Caco-2 (cell line): Measurements from ENCODE around the gene SLX4IP. TPM values are rescaled to one million over a fixed set of nuclear protein-coding genes. Genes with fewer than 3 reads are reported as not detected.
"Not testable (repeated sequence)": the region's sequence is repeated elsewhere in the genome, so short reads cannot be mapped to it uniquely, and the experiment has no call there.

Experiments used
- BruUV-seq: library from RNA; stranded (reverse); fragments of 400-500 nt; replicated peaks from 2 replicates; lab custom pipeline; 2021; lab: Mats Ljungman, UMichigan
- CTCF ChIA-PET: fragments of 300-600 bp; sonication (Branson Sonifier 250); formaldehyde crosslinking; loops from one replicate; lab custom pipeline; 2022; ENCODE audit warnings: antibody characterized with exemption; lab: Charles Lee
- POLR2A ChIA-PET: fragments of 300-600 bp; sonication (Branson Sonifier 250); formaldehyde crosslinking; loops from one replicate; lab custom pipeline; 2022; ENCODE audit warnings: antibody characterized with exemption; lab: Charles Lee
- DNase-seq, 2 experiments: peaks; one replicate each; pipeline versions ENCODE4 v3.0.0 to v3.0.0-alpha.2; 2020 to 2022
- H3K27me3 ChIP-seq: replicated peaks from 2 replicates; pipeline ENCODE4 v1.6.0; 2011; ENCODE audit warnings: low read length; ENCODE audit not compliant: control insufficient read depth, insufficient read depth
- H3K36me3 ChIP-seq: 2 replicates; pipeline ENCODE4 v1.5.1; 2011; ENCODE audit warnings: low read length; ENCODE audit not compliant: control insufficient read depth, insufficient read depth
- H3K4me1 ChIP-seq: fragments of 250-450 bp; sonication (Bioruptor Pico); 2 replicates; pipeline ENCODE4 v1.5.1; 2020; ENCODE audit warnings: mild to moderate bottlenecking
- H3K4me3 ChIP-seq: 2 replicates; pipeline ENCODE4 v1.5.1; 2011; ENCODE audit warnings: low read depth, mild to moderate bottlenecking, control low read depth, low read length
- H3K9me3 ChIP-seq: fragments of 250-450 bp; sonication (Bioruptor Pico); 2 replicates; pipeline ENCODE4 v1.5.1; 2020; ENCODE audit warnings: mild to moderate bottlenecking, moderate library complexity
- H3K27ac Mint-ChIP-seq: one replicate; pipeline ENCODE4 v1.8.0; 2022; ENCODE audit warnings: mixed read lengths; ENCODE audit not compliant: unreplicated experiment
- H3K27me3 Mint-ChIP-seq: one replicate; pipeline ENCODE4 v1.8.0; 2022; ENCODE audit warnings: mixed read lengths; ENCODE audit not compliant: insufficient read depth, unreplicated experiment
- H3K36me3 Mint-ChIP-seq: one replicate; pipeline ENCODE4 v1.8.0; 2022; ENCODE audit warnings: mild to moderate bottlenecking, mixed read lengths; ENCODE audit not compliant: insufficient read depth, unreplicated experiment
- H3K4me1 Mint-ChIP-seq: one replicate; pipeline ENCODE4 v1.8.0; 2022; ENCODE audit warnings: low read depth, mixed read lengths; ENCODE audit not compliant: unreplicated experiment
- H3K4me3 Mint-ChIP-seq: one replicate; pipeline ENCODE4 v1.8.0; 2022; ENCODE audit warnings: mild to moderate bottlenecking, moderate library complexity, mixed read lengths; ENCODE audit not compliant: unreplicated experiment
- H3K9me3 Mint-ChIP-seq: one replicate; pipeline ENCODE4 v1.8.0; 2022; ENCODE audit warnings: mixed read lengths; ENCODE audit not compliant: unreplicated experiment
- CTCF ChIP-seq, 2 experiments: fragments of 200-600 bp in 1 of 2; IDR thresholded peaks; 1 replicate in 1 of 2; 2 replicates in 1 of 2; pipeline versions ENCODE4 v1.5.1 to v1.8.0; 2011 to 2022; ENCODE audit warnings: antibody characterized with exemption in 1 of 2, control low read depth in 1 of 2, inconsistent platforms in 1 of 2, low read depth in 1 of 2, low read length in 1 of 2, mild to moderate bottlenecking in 1 of 2, moderate library complexity in 1 of 2; ENCODE audit not compliant: insufficient read depth in 1 of 2, severe bottlenecking in 1 of 2, unreplicated experiment in 1 of 2
- intact Hi-C: fragments of 100-400 bp; cut with micrococcal nuclease; formaldehyde crosslinking; loops from one replicate; pipeline ENCODE4 v1.10.0; 2022; ENCODE audit not compliant: unreplicated experiment
- total RNA-seq: library from RNA; stranded (reverse); gene quantifications from 2 replicates; pipeline ENCODE4 v1.2.3, GENCODE V29; 2022

SLX4IP gene
- total RNA-seq, 1 experiment from 2014 or later: 8.5 TPM

GRCh38 chr20:10609770-10610169, 174.7 kb downstream of the SLX4IP start:
- ChIA-PET CTCF (no interaction called here), POLR2A (no interaction called here)
- H3K36me3 ChIP-seq: no peaks in the 10 kb centered on the region; the same call in 1 of the 2 replicates
- H3K4me3 ChIP-seq: no peak overlapping the region
- DNase-seq: no peak
- no peaks in the 10 kb centered on the region for H3K27me3 ChIP-seq
- H3K36me3 Mint-ChIP-seq: peaks cover 5% of the 10 kb centered on the region
- no peaks in the 10 kb centered on the region for H3K27me3 Mint-ChIP-seq
- no peaks in the 10 kb centered on the region for H3K9me3 ChIP-seq
- intact Hi-C loops: no loop called here
- BruUV-seq: no TSS peak
- peak overlapping the region; percentile 70 for H3K27ac Mint-ChIP-seq
- peaks cover 3% of the 10 kb centered on the region; the same call in 1 of the 2 replicates for H3K4me1 ChIP-seq
- H3K4me1 Mint-ChIP-seq: no peaks in the 10 kb centered on the region
- H3K4me3 Mint-ChIP-seq: no peak overlapping the region
- no peaks in the 10 kb centered on the region for H3K9me3 Mint-ChIP-seq
- no peak for TF ChIP-seq CTCF (IDR thresholded peaks at IDR 0.05; ENCODE audit: insufficient read depth in 1 of 2, low read depth in 1 of 2, low read length in 1 of 2, severe bottlenecking in 1 of 2, unreplicated experiment in 1 of 2)

- BruUV-seq: no TSS peak
- TF ChIP-seq CTCF (IDR thresholded peaks at IDR 0.05; ENCODE audit: insufficient read depth in 1 of 2, low read depth in 1 of 2, low read length in 1 of 2, severe bottlenecking in 1 of 2, unreplicated experiment in 1 of 2): no peak
- CTCF ChIA-PET: no interaction called here
- no peaks in the 10 kb centered on the region for H3K9me3 ChIP-seq
- no peaks in the 10 kb centered on the region for H3K27me3 ChIP-seq
- no peaks in the 10 kb centered on the region for H3K9me3 Mint-ChIP-seq
- H3K36me3 Mint-ChIP-seq: peaks cover 5% of the 10 kb centered on the region
- H3K36me3 ChIP-seq: no peaks in the 10 kb centered on the region; the same call in 1 of the 2 replicates
- H3K27ac Mint-ChIP-seq: no peak overlapping the region
- no peaks in the 10 kb centered on the region for H3K27me3 Mint-ChIP-seq
- no peaks in the 10 kb centered on the region for H3K4me1 Mint-ChIP-seq
- H3K4me1 ChIP-seq: no peaks in the 10 kb centered on the region
- H3K4me3 ChIP-seq: no peak overlapping the region
- no peak overlapping the region for H3K4me3 Mint-ChIP-seq
- POLR2A ChIA-PET: no interaction called here
- DNase-seq: no peak
- intact Hi-C loops: no loop called here
These were observed 175.1 kb downstream of the SLX4IP start for GRCh38 chr20:10610251-10610650.

GRCh38 chr20:10611357-10611756, 176.3 kb downstream of the SLX4IP start:
- no peaks in the 10 kb centered on the region for H3K4me1 ChIP-seq
- Mint-ChIP-seq H3K4me1 (no peaks in the 10 kb centered on the region), H3K4me3 (no peak overlapping the region), H3K9me3 (peaks cover 4% of the 10 kb centered on the region), H3K36me3 (peaks cover 5% of the 10 kb centered on the region), H3K27ac (no peak overlapping the region), H3K27me3 (no peaks in the 10 kb centered on the region)
- peak; percentile 42 to 67 for TF ChIP-seq CTCF (IDR thresholded peaks at IDR 0.05; ENCODE audit: insufficient read depth in 1 of 2, low read depth in 1 of 2, low read length in 1 of 2, severe bottlenecking in 1 of 2, unreplicated experiment in 1 of 2)
- DNase-seq: peak; percentile 64 to 69
- H3K4me3 ChIP-seq: no peak overlapping the region
- intact Hi-C loops: loop anchor here (1.0 kb wide), 1 partner anchor 49 kb away; no protein-coding TSS in a partner anchor
- no peaks in the 10 kb centered on the region; the same call in 1 of the 2 replicates for H3K36me3 ChIP-seq
- H3K27me3 ChIP-seq: no peaks in the 10 kb centered on the region
- POLR2A ChIA-PET: no interaction called here
- CTCF ChIA-PET: interaction anchor here (0.7 to 1.1 kb wide), 3 partner anchors 16 to 594 kb away, joined by 3 to 4 read pairs (median 3); no protein-coding TSS in a partner anchor
- H3K9me3 ChIP-seq: no peaks in the 10 kb centered on the region
- BruUV-seq: no TSS peak

GRCh38 chr20:10613426-10613825, 178.3 kb downstream of the SLX4IP start:
- H3K36me3 Mint-ChIP-seq, H3K4me1 Mint-ChIP-seq, H3K9me3 ChIP-seq, H3K9me3 Mint-ChIP-seq, intact Hi-C loops, H3K4me1 ChIP-seq, H3K27ac Mint-ChIP-seq, H3K36me3 ChIP-seq, POLR2A ChIA-PET, BruUV-seq, H3K27me3 Mint-ChIP-seq, CTCF ChIA-PET, H3K4me3 Mint-ChIP-seq, DNase-seq, H3K4me3 ChIP-seq, H3K27me3 ChIP-seq: not testable (repeated sequence)
